Endothelial cell of umbilical vein (primary cell): Measurements from ENCODE around the gene STK32C. TPM values are rescaled to one million over a fixed set of nuclear protein-coding genes. Genes with fewer than 3 reads are reported as not detected.

ENCODE experiments used
- BruUV-seq: library from RNA; stranded (reverse); fragments of 400-500 nt; replicated peaks from 2 replicates; lab custom pipeline; 2021; lab: Mats Ljungman, UMichigan
- CTCF ChIA-PET: fragments of 300-600, 350-600 bp; sonication (Branson Sonifier 250); formaldehyde crosslinking; loops from one replicate; lab custom pipeline; 2021; ENCODE audit warnings: antibody characterized with exemption, inconsistent platforms; lab: Charles Lee
- POLR2A ChIA-PET: fragments of 300-600, 350-600 bp; sonication (Branson Sonifier 250); formaldehyde crosslinking; loops from one replicate; lab custom pipeline; 2021; ENCODE audit warnings: antibody characterized with exemption, inconsistent platforms; lab: Charles Lee
- DNase-seq: peaks from one replicate; pipeline ENCODE4 v3.0.0-alpha.2; 2011; ENCODE audit warnings: low read depth, low spot score
- FAIRE-seq: peaks from 2 replicates; lab custom pipeline; 2011; peaks lifted over from hg19 to GRCh38; lab: Jason Lieb, UNC
- H2AFZ ChIP-seq: 2 replicates; pipeline ENCODE4 v1.6.0; 2012; ENCODE audit warnings: low read depth, low read length, control low read depth, inconsistent platforms
- H3K27ac ChIP-seq: 2 replicates; pipeline ENCODE4 v1.5.1; 2011; ENCODE audit warnings: low read depth, mild to moderate bottlenecking, control low read depth, low read length, moderate library complexity; ENCODE audit not compliant: insufficient read depth
- H3K27me3 ChIP-seq, 2 experiments: 2 replicates each; pipeline versions ENCODE4 v1.6.0 to v1.6.1; 2011; ENCODE audit warnings: low read length in 2 of 2, mixed read lengths in 1 of 2; ENCODE audit not compliant: control insufficient read depth in 2 of 2, insufficient read depth in 2 of 2
- H3K36me3 ChIP-seq, 2 experiments: 2 replicates in 1 of 2; 3 replicates in 1 of 2; pipeline ENCODE4 v1.5.1; 2011; ENCODE audit warnings: low read length in 2 of 2, mild to moderate bottlenecking in 1 of 2, moderate library complexity in 1 of 2; ENCODE audit not compliant: control insufficient read depth in 2 of 2, insufficient read depth in 2 of 2; ENCODE audit errors: extremely low read depth in 1 of 2
- H3K4me1 ChIP-seq: 3 replicates; pipeline ENCODE4 v1.5.1; 2011; ENCODE audit warnings: mild to moderate bottlenecking, low read length; ENCODE audit not compliant: control insufficient read depth, insufficient read depth; ENCODE audit errors: extremely low read depth
- H3K4me2 ChIP-seq: 2 replicates; pipeline ENCODE4 v1.6.1; 2011; ENCODE audit warnings: low read length, control low read depth, mixed read lengths; ENCODE audit not compliant: insufficient read depth
- H3K4me3 ChIP-seq, 3 experiments: fragments of 200-600 bp in 1 of 3; sonication (generic), shearing (Covaris generic) in 1 of 3; replicated peaks in 1 of 3; 2 replicates each; pipeline ENCODE4 v1.5.1; 2011 to 2016; ENCODE audit warnings: control low read depth in 3 of 3, low read length in 3 of 3, mild to moderate bottlenecking in 2 of 3, inconsistent platforms in 1 of 3, low read depth in 1 of 3, moderate library complexity in 1 of 3; ENCODE audit not compliant: insufficient read depth in 1 of 3
- H3K79me2 ChIP-seq: 2 replicates; pipeline ENCODE4 v1.6.0; 2012; ENCODE audit warnings: low read length, inconsistent platforms; ENCODE audit not compliant: control insufficient read depth, insufficient read depth
- H3K9ac ChIP-seq: replicated peaks from 2 replicates; pipeline ENCODE3; 2011; ENCODE audit warnings: low read length, control low read depth; ENCODE audit not compliant: insufficient read depth; ENCODE audit errors: extremely low read depth
- H3K9me1 ChIP-seq: replicated peaks from 3 replicates; pipeline ENCODE4 v1.6.0; 2011; ENCODE audit warnings: mild to moderate bottlenecking, low read length; ENCODE audit not compliant: control insufficient read depth, insufficient read depth; ENCODE audit errors: extremely low read depth
- H3K9me3 ChIP-seq: replicated peaks from 2 replicates; pipeline ENCODE4 v1.5.1; 2012; ENCODE audit warnings: low read length, inconsistent platforms; ENCODE audit not compliant: control insufficient read depth, insufficient read depth
- H4K20me1 ChIP-seq: replicated peaks from 2 replicates; pipeline ENCODE3; 2011; ENCODE audit warnings: mild to moderate bottlenecking, low read length; ENCODE audit not compliant: control insufficient read depth, insufficient read depth; ENCODE audit errors: extremely low read depth
- JUN ChIP-seq: IDR thresholded peaks from 2 replicates; pipeline ENCODE4 v1.6.1; 2011; ENCODE audit warnings: borderline replicate concordance, low read depth; ENCODE audit not compliant: insufficient read length, insufficient read depth
- MYC ChIP-seq: IDR thresholded peaks from one replicate; pipeline ENCODE4 v1.6.1; 2011; ENCODE audit warnings: mild to moderate bottlenecking, low read depth, low read length
- POLR2A ChIP-seq: IDR thresholded peaks from 2 replicates; pipeline ENCODE4 v1.6.1; 2012; ENCODE audit warnings: low read depth, mild to moderate bottlenecking, control low read depth, low read length
- POLR2AphosphoS5 ChIP-seq: IDR thresholded peaks from 2 replicates; pipeline ENCODE4 v1.6.1; 2012; ENCODE audit warnings: low read depth, mild to moderate bottlenecking, control low read depth, low read length, moderate library complexity; ENCODE audit not compliant: insufficient read depth
- dilution Hi-C: fragments of 300-500 bp; cut with MboI; formaldehyde crosslinking; loops from one replicate; pipeline ENCODE4 v1.15.0; 2019; ENCODE audit warnings: low sequenced_read_pairs; ENCODE audit not compliant: extremely low pct_ligation_motif_present
- intact Hi-C: fragments of 100-400 bp; cut with micrococcal nuclease; formaldehyde crosslinking; loops from one replicate; pipeline ENCODE4 v1.10.0; 2022
- polyA plus RNA-seq, 4 experiments: library from polyadenylated mRNA; depleted of rRNA in 3 of 4; stranded (reverse) in 3 of 4; unstranded in 1 of 4; fragments of >200 nt; gene quantifications; 2 replicates each; pipeline versions ENCODE4 v1.2.1 to v1.2.3, GENCODE V29; 2011 to 2012; ENCODE audit warnings: missing spikeins in 1 of 4
- total RNA-seq: library from RNA; stranded (reverse); gene quantifications from 2 replicates; pipeline ENCODE4 v1.2.3, GENCODE V29; 2021
- TF ChIP-seq, protein P1 (sequence below), 2 donors: IDR thresholded peaks; 1 replicate in 1 of 2; 2 replicates in 1 of 2; pipeline ENCODE4 v1.5.1; 2011; ENCODE audit warnings: low read length in 2 of 2, mild to moderate bottlenecking in 2 of 2, moderate library complexity in 2 of 2, control low read depth in 1 of 2, inconsistent platforms in 1 of 2, low read depth in 1 of 2; ENCODE audit not compliant: insufficient read depth in 1 of 2; ENCODE audit errors: extremely low read depth in 1 of 2
- TF ChIP-seq, protein P2 (sequence below): IDR thresholded peaks from 2 replicates; pipeline ENCODE4 v1.6.1; 2011; ENCODE audit not compliant: insufficient read depth, insufficient read length

The STK32C gene
- total and polyA plus RNA-seq, 2 donors (not counting 3 experiments of a cell fraction or from before 2014, with no cell fraction given), result 5.4 to 14.1 TPM

DNA sequence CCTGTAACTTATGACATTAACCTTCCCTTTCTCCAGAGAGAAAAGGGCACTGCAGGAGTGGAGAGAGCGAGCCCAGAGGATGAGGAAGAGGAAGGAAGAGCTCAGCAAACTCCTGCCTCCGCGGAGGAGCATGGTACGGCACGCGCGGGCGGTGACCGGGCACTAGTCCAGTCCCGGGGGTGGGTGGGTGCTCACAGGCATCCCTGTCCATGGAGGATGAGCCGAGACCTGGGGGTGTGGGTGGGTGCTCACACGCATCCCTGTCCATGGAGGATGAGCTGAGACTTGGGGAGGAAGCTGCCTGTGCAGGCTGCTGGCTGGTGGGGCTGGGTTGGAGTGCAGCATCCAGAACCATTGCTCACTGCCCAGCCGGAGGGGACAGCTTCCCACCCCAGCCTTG lies 48.0 kb upstream of the STK32C start:
- no TSS peak for BruUV-seq
- Histone ChIP-seq H3K4me3 (no peak overlapping the region), H3K4me1 (no peaks in the 10 kb centered on the region), H3K79me2 (no peaks in the 10 kb centered on the region), H4K20me1 (no peaks in the 10 kb centered on the region), H2AFZ (no peak overlapping the region), H3K9ac (no peak overlapping the region), H3K4me2 (no peak overlapping the region), H3K27ac (no peak overlapping the region), H3K36me3 (peaks cover 0 to 3% of the 10 kb centered on the region in 2 experiments), H3K9me3 (no peaks in the 10 kb centered on the region), H3K9me1 (no peaks in the 10 kb centered on the region), H3K27me3 (no peaks in the 10 kb centered on the region)
- TF ChIP-seq POLR2A, result no peak
- TF ChIP-seq MYC, result no peak
- TF ChIP-seq POLR2AphosphoS5, result no peak
- TF ChIP-seq, protein P1, sequence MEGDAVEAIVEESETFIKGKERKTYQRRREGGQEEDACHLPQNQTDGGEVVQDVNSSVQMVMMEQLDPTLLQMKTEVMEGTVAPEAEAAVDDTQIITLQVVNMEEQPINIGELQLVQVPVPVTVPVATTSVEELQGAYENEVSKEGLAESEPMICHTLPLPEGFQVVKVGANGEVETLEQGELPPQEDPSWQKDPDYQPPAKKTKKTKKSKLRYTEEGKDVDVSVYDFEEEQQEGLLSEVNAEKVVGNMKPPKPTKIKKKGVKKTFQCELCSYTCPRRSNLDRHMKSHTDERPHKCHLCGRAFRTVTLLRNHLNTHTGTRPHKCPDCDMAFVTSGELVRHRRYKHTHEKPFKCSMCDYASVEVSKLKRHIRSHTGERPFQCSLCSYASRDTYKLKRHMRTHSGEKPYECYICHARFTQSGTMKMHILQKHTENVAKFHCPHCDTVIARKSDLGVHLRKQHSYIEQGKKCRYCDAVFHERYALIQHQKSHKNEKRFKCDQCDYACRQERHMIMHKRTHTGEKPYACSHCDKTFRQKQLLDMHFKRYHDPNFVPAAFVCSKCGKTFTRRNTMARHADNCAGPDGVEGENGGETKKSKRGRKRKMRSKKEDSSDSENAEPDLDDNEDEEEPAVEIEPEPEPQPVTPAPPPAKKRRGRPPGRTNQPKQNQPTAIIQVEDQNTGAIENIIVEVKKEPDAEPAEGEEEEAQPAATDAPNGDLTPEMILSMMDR (IDR thresholded peaks at IDR 0.05; ENCODE audit: extremely low read depth in 1 of 2, insufficient read depth in 1 of 2, low read depth in 1 of 2, low read length in 2 of 2), result no peak
- TF ChIP-seq, protein P2, sequence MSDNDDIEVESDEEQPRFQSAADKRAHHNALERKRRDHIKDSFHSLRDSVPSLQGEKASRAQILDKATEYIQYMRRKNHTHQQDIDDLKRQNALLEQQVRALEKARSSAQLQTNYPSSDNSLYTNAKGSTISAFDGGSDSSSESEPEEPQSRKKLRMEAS, result no peak
- TF ChIP-seq JUN, result no peak
- no peak for FAIRE-seq
- dilution Hi-C loops, result no loop called here
- intact Hi-C loops, result no loop called here
- no peak for DNase-seq
- CTCF ChIA-PET, result interaction anchor here (1.0 to 1.9 kb wide), 2 partner anchors 12 to 136 kb away, joined by 3 to 4 read pairs; no protein-coding TSS in a partner anchor
- POLR2A ChIA-PET, result no interaction called here
